GM18867 (cell line): ENCODE results near the gene PNMA6A.
"Not testable (repeated sequence)": the region's sequence is repeated elsewhere in the genome, so short reads cannot be mapped to it uniquely, and the experiment has no call there.

Experiments used
- ATAC-seq: cut with Tn5 transposase; IDR thresholded peaks from one replicate; pipeline ENCODE4 v1.9.1; 2021; ENCODE audit warnings: mild to moderate bottlenecking, moderate library complexity; ENCODE audit not compliant: unreplicated experiment

The PNMA6A gene

DNA sequence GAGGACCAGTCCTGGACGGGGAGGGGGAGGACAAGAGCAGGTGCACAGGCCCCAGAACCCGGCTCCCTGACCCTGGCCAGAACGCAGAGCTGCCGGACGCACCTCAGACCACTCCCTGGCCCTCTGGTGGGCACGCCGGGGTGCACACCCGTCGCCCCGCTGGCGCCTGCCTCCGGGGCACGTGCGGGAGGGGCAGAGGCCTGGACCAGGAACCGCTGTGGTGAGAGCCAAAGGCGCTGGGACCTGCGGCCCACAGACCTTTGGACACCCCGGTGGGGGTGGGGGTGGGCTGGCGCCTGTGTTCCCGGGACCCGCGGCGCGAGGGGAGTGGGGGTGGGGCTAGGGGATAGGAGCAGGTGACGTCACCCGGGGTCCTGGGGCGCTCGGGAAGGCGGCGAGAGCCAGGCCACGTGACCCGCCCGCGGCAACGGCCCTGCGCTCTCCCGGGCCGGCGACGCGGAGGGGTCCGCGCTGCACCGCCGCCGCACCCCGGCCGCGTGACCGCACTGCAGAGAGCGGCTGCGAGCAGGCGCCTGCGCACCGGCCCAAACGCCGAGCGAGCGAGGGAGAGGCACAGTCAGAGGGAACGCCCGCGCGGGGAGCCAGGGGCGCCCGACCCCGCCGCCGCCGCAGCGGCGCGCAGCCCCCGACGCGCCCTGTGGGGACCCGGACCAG is at the start of gene PNMA6A:
PNMA6A (plus strand) TSS at position 546 of the 675 bp plus-strand sequence. CDS start 609 bp downstream, outside the sequence.
- peak; percentile 44 for ATAC-seq

DNA sequence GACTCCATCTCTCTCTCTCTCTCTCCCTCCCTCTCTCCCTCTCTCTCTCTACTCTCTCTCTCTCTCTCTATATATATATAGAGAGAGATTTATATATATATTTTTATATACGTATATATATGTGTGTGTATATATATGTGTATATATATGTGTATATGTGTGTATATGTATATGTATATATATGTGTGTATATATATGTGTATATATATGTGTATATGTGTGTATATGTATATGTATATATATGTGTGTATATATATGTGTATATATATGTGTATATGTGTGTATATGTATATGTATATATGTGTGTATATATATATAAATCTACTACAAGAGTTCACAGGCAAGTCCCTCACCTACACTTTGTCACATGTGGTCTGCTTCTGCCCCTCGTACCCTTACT is 45.8 kb upstream of the PNMA6A start:
- ATAC-seq = peak; percentile 58

- not testable (repeated sequence) for ATAC-seq
Measured at GRCh38 chrX:153028487-153028886, 43.8 kb upstream of the PNMA6A start.

- ATAC-seq = no peak
Measured at GRCh38 chrX:153029162-153029561, 43.1 kb upstream of the PNMA6A start.

DNA sequence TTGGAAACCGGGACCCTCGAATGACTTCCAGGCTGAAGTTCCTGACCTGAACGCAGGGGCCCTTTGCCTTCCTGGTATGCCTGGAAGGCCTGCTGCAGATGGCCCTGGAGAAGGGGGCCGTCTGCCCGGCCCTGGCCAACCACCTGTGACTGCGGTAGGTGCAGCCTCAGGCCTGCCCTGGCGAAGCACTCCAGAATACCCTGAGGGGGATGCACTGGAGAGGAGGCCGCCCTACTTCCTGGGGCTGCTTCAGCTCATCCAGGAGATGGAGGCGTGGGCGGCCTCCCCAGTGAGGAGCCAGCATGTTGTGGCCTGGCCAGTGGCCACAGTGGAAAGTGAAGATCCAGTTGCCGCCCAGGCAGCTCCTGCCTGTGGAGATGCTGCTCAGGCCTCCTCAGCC is 42.4 kb upstream of the PNMA6A start:
- no peak for ATAC-seq

GRCh38 chrX:153030801-153031200 is 41.5 kb upstream of the PNMA6A start:
- no peak for ATAC-seq

DNA sequence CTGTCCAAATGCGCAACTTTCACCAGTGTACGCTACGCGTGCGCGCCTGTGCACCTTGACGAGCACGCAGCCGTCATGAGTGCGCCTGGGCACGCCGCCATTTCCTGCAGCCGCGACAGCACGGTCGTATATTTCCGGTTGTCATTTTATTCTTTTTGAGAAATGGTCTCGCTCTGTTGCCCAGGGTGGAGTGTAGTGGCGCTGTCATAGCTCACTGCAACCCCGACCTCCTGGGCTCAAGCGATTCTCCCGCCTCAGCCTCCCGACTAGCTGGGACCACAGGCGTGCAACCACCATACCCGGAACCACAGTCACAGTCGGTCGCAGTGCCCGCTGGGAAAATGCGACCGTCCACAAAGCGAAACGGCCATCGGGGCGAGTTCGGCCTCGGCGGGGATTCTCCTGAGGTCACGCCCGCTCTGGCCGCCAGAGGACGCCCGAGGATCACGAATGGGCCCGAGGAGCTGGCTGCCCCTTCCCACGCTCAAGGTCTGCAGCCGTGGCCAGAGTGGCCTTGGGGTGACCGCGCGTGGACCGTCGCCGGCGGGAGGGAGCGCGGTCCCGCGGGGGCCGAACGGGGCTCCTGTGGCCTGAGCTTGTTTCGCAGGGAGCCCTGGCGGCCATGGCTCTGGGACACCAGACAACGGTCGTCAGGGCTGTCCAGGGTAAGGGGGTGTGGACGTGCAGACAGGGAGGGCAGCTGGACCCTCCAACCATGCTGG is 39.7 kb upstream of the PNMA6A start:
- peak; percentile 79 for ATAC-seq

- no peak for ATAC-seq
Measured at GRCh38 chrX:153049093-153049492, 23.2 kb upstream of the PNMA6A start.

DNA sequence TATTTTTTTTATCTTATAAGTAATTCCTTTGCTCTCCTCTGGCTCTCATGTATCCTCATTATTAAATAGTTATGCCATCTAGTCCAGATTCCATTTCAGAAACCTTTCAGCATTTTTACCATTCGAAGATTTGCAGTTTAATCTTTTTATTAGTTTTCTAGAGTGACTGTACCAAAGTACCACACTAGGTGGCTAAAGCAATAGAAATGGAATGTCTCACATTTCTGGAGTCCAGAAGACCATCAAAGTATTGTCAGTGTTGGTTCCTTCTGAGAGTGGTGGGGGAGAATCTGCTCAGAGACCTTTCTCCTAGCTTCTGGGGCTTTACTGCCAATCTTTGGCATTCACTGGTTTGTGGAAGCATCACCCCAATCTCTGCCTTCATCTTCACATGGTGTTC is 19.7 kb upstream of the PNMA6A start:
- no peak for ATAC-seq

DNA sequence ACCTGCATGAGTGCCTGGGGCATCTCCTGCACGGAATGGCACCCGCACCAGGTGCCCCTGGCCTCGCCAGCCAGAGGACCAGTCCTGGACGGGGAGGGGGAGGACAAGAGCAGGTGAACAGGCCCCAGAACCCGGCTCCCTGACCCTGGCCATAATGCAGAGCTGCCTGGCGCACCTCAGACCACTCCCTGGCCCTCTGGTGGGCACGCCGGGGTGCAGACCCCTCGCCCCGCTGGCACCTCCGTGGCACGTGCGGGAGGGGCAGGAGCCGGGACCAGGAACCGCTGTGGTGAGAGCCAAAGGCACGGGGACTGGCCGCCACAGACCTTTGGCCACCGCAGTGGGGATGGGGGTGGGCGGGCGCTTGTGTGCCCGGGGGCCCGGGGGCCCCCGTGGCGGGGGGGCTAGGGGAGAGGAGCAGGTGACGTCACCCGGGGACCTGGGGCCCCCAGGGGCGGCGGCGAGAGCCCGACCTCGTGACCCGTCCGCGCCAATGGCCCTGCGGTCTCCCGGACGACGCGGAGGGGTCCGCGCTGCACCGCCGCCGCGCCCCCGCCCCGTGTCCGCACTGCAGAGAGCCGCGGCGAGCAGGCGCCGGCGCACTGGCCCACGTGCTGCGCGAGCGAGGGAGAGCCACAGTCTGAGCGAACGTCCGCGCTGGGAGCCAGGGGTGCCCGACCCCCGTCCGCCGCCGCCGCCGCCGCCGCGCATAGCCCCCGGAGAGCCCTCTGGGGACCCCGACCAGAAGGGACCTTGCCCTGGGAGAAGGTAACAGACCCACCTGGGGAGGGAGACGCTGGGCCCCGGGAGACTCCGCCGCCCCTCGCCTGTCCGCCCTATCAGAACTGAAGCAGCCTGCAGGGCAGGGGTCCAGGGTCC is 16.1 kb upstream of the PNMA6A start, which contains the start of gene PNMA3:
PNMA3 (plus strand) TSS at position 600 of the 879 bp plus-strand sequence. CDS start 586 bp downstream, outside the sequence.
- ATAC-seq = no peak

DNA sequence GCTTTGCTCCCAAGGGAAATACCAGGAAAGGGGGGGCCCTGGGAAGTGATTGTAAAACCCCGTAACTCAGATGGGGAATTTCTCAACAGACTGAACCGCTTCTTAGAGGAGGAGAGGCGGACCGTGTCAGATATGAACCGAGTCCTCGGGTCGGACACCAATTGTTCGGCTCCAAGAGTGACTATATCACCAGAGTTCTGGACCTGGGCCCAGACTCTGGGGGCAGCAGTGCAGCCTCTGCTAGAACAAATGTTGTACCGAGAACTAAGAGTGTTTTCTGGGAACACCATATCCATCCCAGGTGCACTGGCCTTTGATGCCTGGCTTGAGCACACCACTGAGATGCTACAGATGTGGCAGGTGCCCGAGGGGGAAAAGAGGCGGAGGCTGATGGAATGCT is 15.0 kb upstream of the PNMA6A start:
- no peak for ATAC-seq

DNA sequence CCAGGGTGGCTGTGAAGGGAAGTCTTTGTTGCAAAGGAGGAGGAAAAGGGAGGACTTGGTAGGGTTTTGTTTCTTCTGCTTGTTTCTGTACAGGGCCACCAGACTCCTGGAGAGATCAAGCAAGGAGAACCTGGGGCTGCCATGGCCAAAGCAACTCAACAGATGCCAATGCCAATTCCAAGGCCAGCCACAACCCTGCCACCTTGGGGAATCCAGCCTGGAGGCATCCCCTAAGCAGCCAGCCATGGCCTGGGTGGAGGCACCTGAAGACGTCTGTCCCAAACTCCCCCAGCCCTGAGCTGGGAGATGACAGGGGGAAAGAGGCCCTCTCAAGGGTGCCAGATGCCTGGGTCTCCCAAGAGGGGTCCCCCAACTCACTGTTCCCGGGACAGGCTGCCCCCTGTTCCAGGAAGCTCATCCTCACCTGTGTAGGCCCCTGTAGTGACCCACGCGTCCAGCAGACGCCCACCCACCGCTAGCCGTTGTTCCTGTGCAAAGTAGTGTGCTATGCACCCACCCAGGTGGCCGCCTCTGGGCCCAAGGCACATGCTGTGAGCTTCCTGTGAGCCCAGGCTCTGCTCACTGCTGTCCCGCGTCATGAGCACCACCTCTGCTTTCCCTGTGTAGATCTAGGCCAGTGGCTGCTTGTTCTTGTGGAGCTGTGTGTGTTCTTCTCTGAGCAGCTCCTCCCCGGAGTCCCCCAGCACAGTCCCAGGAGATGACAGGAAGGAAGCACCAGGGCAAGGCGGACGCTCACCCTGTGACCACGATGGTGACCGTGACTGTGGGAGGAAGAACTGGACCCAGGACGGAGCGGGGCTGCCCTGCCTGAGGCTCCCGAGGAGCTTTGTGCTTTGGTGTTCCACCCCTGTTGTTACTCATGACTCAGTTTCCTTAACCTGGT is 12.8 kb upstream of the PNMA6A start:
- ATAC-seq = no peak

GRCh38 chrX:153060095-153060445 is 12.2 kb upstream of the PNMA6A start:
- no peak for ATAC-seq

DNA sequence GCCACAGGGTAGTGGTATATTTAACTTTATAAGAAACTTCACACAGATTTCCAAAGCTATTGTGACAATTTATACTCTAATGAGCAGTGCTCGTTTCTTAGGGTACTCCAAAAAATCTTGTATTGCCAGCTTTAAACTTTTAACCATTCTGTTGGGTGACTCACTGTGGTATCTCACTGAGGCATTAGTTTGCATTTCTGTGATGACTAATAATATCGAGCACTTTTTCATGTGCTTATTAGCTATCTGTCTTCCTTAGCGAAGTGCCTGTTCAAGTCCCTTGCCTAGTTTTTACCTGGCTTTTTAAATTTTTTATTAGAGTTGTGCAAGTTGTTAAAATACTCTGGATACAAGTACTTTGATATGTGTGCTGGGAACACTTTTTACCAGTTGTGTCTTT is 10.5 kb upstream of the PNMA6A start:
- ATAC-seq = no peak

GRCh38 chrX:153063315-153063714 is 8.9 kb upstream of the PNMA6A start:
- no peak for ATAC-seq

DNA sequence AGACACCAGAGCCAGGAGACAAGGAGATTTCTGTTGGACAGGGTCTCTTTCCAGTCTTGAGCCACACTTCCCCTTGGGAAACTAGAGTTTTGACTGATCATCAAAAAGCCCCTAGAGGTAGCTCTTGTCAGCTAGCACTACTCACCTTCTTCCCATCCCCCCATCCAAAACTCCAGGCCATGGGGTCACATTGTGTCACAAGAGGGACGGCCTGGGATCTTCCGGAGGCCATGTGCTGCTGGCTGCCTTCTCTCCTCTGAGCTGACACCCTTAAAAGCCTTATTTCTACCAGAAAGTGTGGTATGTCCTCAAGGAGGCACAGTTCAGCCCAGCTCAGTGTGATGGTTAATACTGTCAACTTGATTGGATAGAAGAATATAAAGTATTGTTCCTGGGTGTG is 8.2 kb upstream of the PNMA6A start:
- ATAC-seq = no peak

GRCh38 chrX:153065389-153065788 is 6.9 kb upstream of the PNMA6A start:
- ATAC-seq = no peak

DNA sequence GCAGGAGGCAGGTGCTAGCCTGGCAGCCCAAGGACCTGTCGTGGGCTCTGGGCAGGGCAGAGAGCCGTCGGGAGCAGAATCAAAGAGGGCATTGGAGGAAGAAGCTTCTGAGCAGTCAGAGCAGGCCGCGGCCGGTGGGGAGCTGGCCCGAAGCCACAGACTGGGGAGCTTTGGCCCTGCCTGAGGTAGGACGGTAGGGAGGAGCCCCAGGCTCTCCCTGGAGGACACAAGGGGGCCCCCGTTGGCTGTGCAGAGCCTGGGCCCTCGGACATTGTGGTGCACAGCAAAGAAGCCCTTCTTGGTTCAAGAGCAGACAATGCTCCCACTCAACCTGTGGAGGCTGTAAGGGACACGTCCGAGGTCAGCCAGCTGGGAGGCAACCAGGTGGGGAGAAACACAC is 5.9 kb upstream of the PNMA6A start:
- not testable (repeated sequence) for ATAC-seq

GRCh38 chrX:153073331-153073730 is 1.1 kb downstream of the PNMA6A start:
- ATAC-seq = not testable (repeated sequence)

DNA sequence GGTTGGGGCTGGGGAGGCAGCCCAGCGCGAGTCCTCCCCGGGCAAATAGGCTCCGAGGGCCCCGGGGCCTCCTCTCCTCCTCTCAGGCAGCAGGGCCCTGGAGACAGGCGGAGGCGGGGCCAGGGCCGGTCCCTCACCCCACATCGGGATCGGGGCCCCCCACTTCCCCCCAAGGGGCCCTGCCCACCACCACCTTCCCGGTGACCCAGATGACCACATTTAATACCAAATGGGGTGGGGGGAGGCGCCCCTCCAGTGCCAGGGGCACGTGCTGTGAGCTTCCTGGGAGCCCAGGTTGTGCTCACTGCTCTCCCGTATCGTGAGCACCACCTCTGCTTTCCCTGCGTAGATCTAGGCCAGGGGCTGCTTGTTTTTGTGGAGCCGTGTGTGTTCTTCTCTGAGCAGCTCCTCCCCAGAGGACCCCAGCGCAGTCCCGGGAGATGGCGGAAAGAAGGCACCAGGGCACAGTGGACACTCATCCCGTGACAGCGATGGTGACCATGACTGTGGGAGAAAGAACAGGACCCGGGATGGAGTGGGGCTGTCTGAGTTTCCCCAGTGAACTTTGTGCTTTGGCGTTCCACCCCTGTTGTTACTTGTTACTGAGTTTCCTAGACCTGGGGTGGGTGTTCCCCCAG is 2.1 kb downstream of the PNMA6A start:
- ATAC-seq = no peak
